GM12874 (cell line): ENCODE results near the gene PPP3R1.

Source experiments
- CTCF ChIP-seq: IDR thresholded peaks from 2 replicates; pipeline ENCODE4 v1.5.1; 2011; ENCODE audit warnings: low read depth, mild to moderate bottlenecking, control low read depth, low read length, moderate library complexity; ENCODE audit not compliant: insufficient read depth

Gene PPP3R1

DNA sequence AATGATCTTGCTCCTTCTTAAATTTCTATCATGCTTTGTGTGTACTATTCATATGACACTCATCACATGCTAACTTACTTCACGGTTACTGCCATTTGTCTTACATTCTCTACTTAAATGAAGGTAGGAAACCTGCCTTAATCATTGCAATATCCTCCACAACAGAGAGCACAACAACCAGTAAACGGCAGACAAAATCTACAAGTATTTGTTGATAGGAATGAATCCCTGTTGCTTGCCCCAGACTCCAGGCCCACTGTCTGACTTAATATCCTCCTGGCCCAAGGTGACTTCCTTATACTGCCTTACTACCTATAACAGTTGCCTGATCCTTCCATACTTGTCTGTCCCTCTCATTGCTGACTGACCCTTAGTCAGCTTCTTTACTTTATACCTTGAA lies 3.5 kb downstream of the PPP3R1 start:
- TF ChIP-seq CTCF = no peak

DNA sequence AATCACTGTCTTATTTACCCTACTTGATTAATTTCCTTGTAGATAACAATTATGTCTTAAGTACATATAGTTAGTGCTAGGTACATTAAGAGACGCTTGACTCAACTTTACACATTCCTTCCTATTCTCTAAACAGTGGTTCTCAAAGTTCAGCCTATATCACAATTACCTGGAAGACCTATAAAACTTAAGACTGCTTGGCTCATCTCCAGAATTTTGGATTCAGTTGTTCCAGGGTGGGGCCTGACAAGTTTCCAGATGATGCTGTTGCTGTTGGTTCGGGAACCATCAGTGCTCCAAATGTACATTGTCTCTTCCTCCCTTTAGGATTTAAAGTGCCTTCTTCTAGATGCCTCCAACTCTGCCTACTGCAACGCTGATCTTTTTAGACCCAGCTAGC lies 4.0 kb downstream of the PPP3R1 start:
- no peak for TF ChIP-seq CTCF

GRCh38 chr2:68246396-68246795 lies 5.9 kb downstream of the PPP3R1 start:
- TF ChIP-seq CTCF = no peak

DNA sequence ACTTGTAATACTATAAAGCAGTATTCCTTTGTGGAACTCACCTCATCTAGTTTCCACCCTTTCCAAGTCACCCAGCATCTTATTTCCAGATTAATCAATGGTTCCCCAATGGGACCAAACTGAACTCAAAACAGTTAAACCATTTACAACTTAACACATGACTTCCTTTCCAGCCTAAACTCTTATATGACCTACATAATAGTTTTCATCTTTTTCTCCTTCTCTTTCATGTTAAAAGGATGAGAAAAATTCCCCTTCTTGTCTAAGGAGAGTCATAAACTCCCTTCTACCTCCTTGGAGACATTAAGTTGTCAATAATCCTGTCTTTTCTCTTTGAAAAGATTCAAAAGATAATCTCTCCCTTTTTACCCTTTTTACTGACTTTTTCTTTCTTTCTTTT lies 6.7 kb downstream of the PPP3R1 start:
- TF ChIP-seq CTCF = no peak

DNA sequence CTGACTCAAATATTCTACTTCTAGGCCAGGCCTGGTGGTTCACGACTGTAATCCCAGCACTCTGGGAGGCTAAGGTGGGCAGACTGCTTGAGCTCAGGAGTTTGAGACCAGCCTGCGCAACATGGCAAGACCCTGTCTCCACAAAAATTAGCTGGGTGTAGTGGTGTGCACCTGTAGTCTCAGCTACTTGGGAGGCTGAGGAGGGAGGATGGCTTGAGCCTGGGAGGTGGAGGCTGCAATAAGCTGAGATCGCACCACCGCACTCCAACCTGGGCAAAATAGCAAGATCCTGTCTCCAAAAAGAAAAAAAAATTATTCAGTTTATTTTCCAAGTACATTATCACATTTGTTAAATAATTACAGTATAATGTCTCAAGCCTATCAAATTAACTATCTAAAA lies 7.3 kb downstream of the PPP3R1 start:
- no peak for TF ChIP-seq CTCF

DNA sequence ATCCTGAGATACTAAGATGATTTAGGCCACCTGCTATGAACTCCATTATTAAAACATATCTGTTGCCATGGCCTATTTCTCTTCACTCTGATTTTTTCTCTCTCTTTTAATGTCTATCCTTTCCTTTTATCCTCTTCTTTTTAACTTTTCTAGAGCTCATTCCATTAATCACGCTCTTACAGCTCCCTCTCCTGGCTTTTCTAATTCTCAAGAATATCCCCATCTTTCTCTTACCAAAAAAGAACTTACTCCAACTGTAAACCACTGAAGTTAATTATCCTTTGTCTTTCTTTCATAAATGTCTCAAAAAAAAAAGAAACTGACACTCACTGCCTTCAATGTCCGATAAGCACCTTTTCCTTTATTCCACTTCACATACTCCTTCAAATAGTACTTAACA lies 7.9 kb downstream of the PPP3R1 start:
- no peak for TF ChIP-seq CTCF

GRCh38 chr2:68241732-68242131 lies 10.6 kb downstream of the PPP3R1 start:
- TF ChIP-seq CTCF = no peak

- TF ChIP-seq CTCF = no peak
Measured at GRCh38 chr2:68240446-68240845, 11.9 kb downstream of the PPP3R1 start.
